Measurements from ENCODE around the gene AUH. TPM values are rescaled to one million over a fixed set of nuclear protein-coding genes. Genes with fewer than 3 reads are reported as not detected.
"Not testable (repeated sequence)": the region's sequence is repeated elsewhere in the genome, so short reads cannot be mapped to it uniquely, and the experiment has no call there.

The AUH gene
- total and polyA plus RNA-seq, 2 donors (not counting 1 experiment from before 2014, with no cell fraction given), result 11.3 to 55.5 TPM

DNA sequence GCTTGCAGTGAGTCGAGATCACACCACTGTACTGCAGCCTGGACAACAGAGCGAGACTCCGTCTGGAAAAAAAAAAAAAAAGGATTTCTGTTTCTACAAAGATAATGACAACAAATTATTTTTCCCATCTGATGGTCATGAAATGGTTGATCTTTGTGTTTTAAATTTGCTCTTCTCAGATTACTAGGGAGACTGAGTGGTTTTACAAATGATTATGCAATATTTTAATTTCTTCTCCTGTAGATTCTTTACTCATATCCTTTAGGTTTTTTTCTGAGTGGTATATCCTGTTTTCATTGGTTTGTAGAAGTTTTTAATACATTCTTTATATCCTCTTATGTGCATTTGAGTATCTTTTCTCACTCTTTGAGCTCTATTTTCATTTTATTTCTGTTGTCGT, 20.6 kb upstream of the AUH start:
- TF ChIP-seq EZH2 (IDR thresholded peaks at IDR 0.05; ENCODE audit: low read length, missing control alignments), result no peak
- TF ChIP-seq, protein P1, sequence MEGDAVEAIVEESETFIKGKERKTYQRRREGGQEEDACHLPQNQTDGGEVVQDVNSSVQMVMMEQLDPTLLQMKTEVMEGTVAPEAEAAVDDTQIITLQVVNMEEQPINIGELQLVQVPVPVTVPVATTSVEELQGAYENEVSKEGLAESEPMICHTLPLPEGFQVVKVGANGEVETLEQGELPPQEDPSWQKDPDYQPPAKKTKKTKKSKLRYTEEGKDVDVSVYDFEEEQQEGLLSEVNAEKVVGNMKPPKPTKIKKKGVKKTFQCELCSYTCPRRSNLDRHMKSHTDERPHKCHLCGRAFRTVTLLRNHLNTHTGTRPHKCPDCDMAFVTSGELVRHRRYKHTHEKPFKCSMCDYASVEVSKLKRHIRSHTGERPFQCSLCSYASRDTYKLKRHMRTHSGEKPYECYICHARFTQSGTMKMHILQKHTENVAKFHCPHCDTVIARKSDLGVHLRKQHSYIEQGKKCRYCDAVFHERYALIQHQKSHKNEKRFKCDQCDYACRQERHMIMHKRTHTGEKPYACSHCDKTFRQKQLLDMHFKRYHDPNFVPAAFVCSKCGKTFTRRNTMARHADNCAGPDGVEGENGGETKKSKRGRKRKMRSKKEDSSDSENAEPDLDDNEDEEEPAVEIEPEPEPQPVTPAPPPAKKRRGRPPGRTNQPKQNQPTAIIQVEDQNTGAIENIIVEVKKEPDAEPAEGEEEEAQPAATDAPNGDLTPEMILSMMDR (conservative IDR thresholded peaks at IDR 0.05 in 1 of 2, IDR thresholded peaks at IDR 0.05 in 1 of 2; ENCODE audit: low read depth in 1 of 2, low read length in 2 of 2), result no peak

DNA sequence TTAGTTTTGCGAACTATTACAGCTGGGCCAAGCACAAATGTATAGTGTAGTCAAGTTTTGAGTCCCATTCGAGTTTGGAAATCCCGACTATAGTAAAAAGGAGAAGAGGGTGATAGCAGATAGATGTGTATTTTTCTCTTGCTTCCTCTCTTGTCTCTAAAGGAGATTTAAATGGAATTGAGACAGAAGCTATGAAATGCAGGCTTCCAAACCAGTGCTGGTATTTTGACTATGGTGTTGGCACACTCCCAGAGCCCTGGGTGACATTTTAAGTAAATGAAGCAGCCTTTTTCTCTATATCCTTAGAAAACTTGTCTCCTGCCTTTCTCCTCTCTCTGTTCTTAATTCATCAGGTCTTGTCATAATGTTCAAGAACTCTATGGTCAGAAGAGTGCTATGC, 17.7 kb upstream of the AUH start:
- H3K27me3 ChIP-seq (ENCODE audit: control insufficient read depth, insufficient read depth, low read length), result no peaks in the 10 kb centered on the region
- H3K79me2 ChIP-seq (ENCODE audit: control insufficient read depth, insufficient read depth, low read length), result no peaks in the 10 kb centered on the region
- no peaks in the 10 kb centered on the region for H3K4me1 ChIP-seq (ENCODE audit: control insufficient read depth, extremely low read depth, insufficient read depth, low read length)
- no peaks in the 10 kb centered on the region for H3K36me3 ChIP-seq (ENCODE audit: control insufficient read depth, insufficient read depth, low read length)
- no peak overlapping the region for H3K9ac ChIP-seq (ENCODE audit: insufficient read depth, low read length)
- H4K20me1 ChIP-seq (ENCODE audit: control insufficient read depth, extremely low read depth, insufficient read depth, low read length), result no peaks in the 10 kb centered on the region
- TF ChIP-seq, protein P1 (conservative IDR thresholded peaks at IDR 0.05 in 1 of 2, IDR thresholded peaks at IDR 0.05 in 1 of 2; ENCODE audit: low read depth in 1 of 2, low read length in 2 of 2), result no peak
- no peak for TF ChIP-seq EZH2 (IDR thresholded peaks at IDR 0.05; ENCODE audit: low read length, missing control alignments)
- H3K4me2 ChIP-seq (ENCODE audit: extremely low read depth, insufficient read depth, low read length), result no peak overlapping the region
- H2AFZ ChIP-seq (ENCODE audit: low read length), result no peak overlapping the region
- H3K4me3 ChIP-seq (replicated peaks in 1 of 4; ENCODE audit: control extremely low read depth in 1 of 4, insufficient read depth in 1 of 4, low read depth in 3 of 4, low read length in 4 of 4), result no peak overlapping the region
- no peaks in the 10 kb centered on the region for H3K9me3 ChIP-seq (ENCODE audit: control insufficient read depth, insufficient read depth, low read depth, low read length)
- no peak overlapping the region for H3K27ac ChIP-seq (ENCODE audit: insufficient read depth, low read length)
- DNase-seq (ENCODE audit: low read depth in 2 of 2), result no peak

More for the DNA sequence above, 20.6 kb upstream of the AUH start:
- Histone ChIP-seq H3K79me2 (ENCODE audit: control insufficient read depth, insufficient read depth, low read length) (no peaks in the 10 kb centered on the region), H3K36me3 (ENCODE audit: control insufficient read depth, insufficient read depth, low read length) (no peaks in the 10 kb centered on the region), H3K4me1 (ENCODE audit: control insufficient read depth, extremely low read depth, insufficient read depth, low read length) (no peaks in the 10 kb centered on the region), H3K27me3 (ENCODE audit: control insufficient read depth, insufficient read depth, low read length) (no peaks in the 10 kb centered on the region), H3K9ac (ENCODE audit: insufficient read depth, low read length) (no peak overlapping the region), H2AFZ (ENCODE audit: low read length) (no peak overlapping the region), H3K4me3 (replicated peaks in 1 of 4; ENCODE audit: control extremely low read depth in 1 of 4, insufficient read depth in 1 of 4, low read depth in 3 of 4, low read length in 4 of 4) (no peak overlapping the region), H3K4me2 (ENCODE audit: extremely low read depth, insufficient read depth, low read length) (no peak overlapping the region), H3K27ac (ENCODE audit: insufficient read depth, low read length) (no peak overlapping the region), H3K9me3 (ENCODE audit: control insufficient read depth, insufficient read depth, low read depth, low read length) (no peaks in the 10 kb centered on the region), H4K20me1 (ENCODE audit: control insufficient read depth, extremely low read depth, insufficient read depth, low read length) (no peaks in the 10 kb centered on the region)
- DNase-seq (ENCODE audit: low read depth in 2 of 2), result no peak

DNA sequence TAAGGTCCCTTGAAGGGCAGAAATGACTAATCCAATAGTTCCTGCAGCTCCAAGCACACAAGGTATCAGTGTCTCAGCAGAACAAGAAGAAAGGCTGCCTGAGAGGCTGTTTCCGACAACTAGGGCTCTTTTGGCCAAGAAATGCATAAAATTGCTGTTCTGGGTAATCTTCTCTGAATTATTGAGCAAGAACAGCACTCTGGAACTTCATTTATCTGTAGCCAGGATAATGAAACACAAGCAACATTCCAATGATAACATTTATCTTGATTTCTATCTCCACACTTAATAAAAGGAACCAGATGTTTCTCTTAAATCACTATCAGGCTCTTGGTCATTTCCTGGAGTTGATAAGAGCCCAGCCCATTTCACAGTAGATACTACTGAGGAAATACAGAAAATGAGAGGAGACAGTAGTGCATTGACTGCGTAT, 17.0 kb upstream of the AUH start:
- peak overlapping the region; percentile 15 for H3K4me2 ChIP-seq (ENCODE audit: extremely low read depth, insufficient read depth, low read length)
- H3K9me3 ChIP-seq (ENCODE audit: control insufficient read depth, insufficient read depth, low read depth, low read length), result no peaks in the 10 kb centered on the region
- H3K27ac ChIP-seq (ENCODE audit: insufficient read depth, low read length), result peak overlapping the region; percentile 23
- no peak overlapping the region for H3K9ac ChIP-seq (ENCODE audit: insufficient read depth, low read length)
- H4K20me1 ChIP-seq (ENCODE audit: control insufficient read depth, extremely low read depth, insufficient read depth, low read length), result no peaks in the 10 kb centered on the region
- no peak overlapping the region for H3K4me3 ChIP-seq (replicated peaks in 1 of 4; ENCODE audit: control extremely low read depth in 1 of 4, insufficient read depth in 1 of 4, low read depth in 3 of 4, low read length in 4 of 4)
- peak; percentile 73 to 85 for DNase-seq (ENCODE audit: low read depth in 2 of 2)
- no peak overlapping the region for H2AFZ ChIP-seq (ENCODE audit: low read length)
- no peaks in the 10 kb centered on the region for H3K27me3 ChIP-seq (ENCODE audit: control insufficient read depth, insufficient read depth, low read length)
- TF ChIP-seq, protein P1 (conservative IDR thresholded peaks at IDR 0.05 in 1 of 2, IDR thresholded peaks at IDR 0.05 in 1 of 2; ENCODE audit: low read depth in 1 of 2, low read length in 2 of 2), result no peak
- no peak for TF ChIP-seq EZH2 (IDR thresholded peaks at IDR 0.05; ENCODE audit: low read length, missing control alignments)
- no peaks in the 10 kb centered on the region for H3K79me2 ChIP-seq (ENCODE audit: control insufficient read depth, insufficient read depth, low read length)
- no peaks in the 10 kb centered on the region for H3K36me3 ChIP-seq (ENCODE audit: control insufficient read depth, insufficient read depth, low read length)
- peaks cover 2% of the 10 kb centered on the region for H3K4me1 ChIP-seq (ENCODE audit: control insufficient read depth, extremely low read depth, insufficient read depth, low read length)

DNA sequence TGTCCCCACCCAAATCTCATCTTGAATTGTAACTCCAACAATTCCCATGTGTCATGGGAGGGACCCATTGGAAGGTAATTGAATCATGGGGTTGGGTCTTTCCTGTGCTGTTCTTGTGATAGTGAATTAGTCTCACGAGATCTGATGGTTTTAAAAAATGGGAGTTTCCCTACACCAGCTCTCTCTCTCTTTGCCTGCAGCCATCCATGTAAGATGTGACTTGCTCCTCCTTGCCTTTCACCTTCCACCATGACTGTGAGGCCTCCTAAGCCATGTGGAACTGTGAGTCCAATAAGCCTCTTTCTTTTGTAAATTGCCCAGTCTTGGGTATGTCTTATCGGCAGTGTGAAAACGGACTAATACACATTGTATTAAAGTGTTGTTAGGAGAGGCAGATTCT, 16.3 kb upstream of the AUH start:
- not testable (repeated sequence) for H3K36me3 ChIP-seq (ENCODE audit: control insufficient read depth, insufficient read depth, low read length); H3K4me2 ChIP-seq (ENCODE audit: extremely low read depth, insufficient read depth, low read length); DNase-seq (ENCODE audit: low read depth in 2 of 2); H3K9ac ChIP-seq (ENCODE audit: insufficient read depth, low read length); H3K4me3 ChIP-seq (replicated peaks in 1 of 4; ENCODE audit: control extremely low read depth in 1 of 4, insufficient read depth in 1 of 4, low read depth in 3 of 4, low read length in 4 of 4); H2AFZ ChIP-seq (ENCODE audit: low read length); H3K9me3 ChIP-seq (ENCODE audit: control insufficient read depth, insufficient read depth, low read depth, low read length); H3K27ac ChIP-seq (ENCODE audit: insufficient read depth, low read length); H4K20me1 ChIP-seq (ENCODE audit: control insufficient read depth, extremely low read depth, insufficient read depth, low read length); H3K79me2 ChIP-seq (ENCODE audit: control insufficient read depth, insufficient read depth, low read length); H3K4me1 ChIP-seq (ENCODE audit: control insufficient read depth, extremely low read depth, insufficient read depth, low read length); H3K27me3 ChIP-seq (ENCODE audit: control insufficient read depth, insufficient read depth, low read length)

All from fibroblast of lung (primary cell).